Lung microvascular endothelial cell (primary cell): ENCODE data around the gene CFAP221. TPM values are rescaled to one million over a fixed set of nuclear protein-coding genes. Genes with fewer than 3 reads are reported as not detected.
A peak's percentile ranks its signal among the peaks of the same experiment; 100 is the strongest.

ENCODE experiments used
- DNase-seq, 2 donors: peaks; one replicate each; pipeline versions ENCODE4 v3.0.0 to v3.0.0-alpha.2; 2010; ENCODE audit warnings: low read depth in 2 of 2
- total RNA-seq: library from RNA; depleted of rRNA; stranded (reverse); fragments of >200 nt; gene quantifications from 2 replicates; pipeline ENCODE4 v1.2.1, GENCODE V29; 2014

CFAP221 gene
- total RNA-seq, 1 donor from 2014 or later, result not detected

- DNase-seq, result no peak
These were observed 154.0 kb downstream of the CFAP221 start for GRCh38 chr2:119698246-119698645.

- DNase-seq, result peak in 1 of 2 donors; percentile 75
These were observed 154.9 kb downstream of the CFAP221 start for GRCh38 chr2:119699016-119699606.

- DNase-seq, result no peak
These were observed 156.6 kb downstream of the CFAP221 start for GRCh38 chr2:119700866-119701265.

GRCh38 chr2:119701352-119701751, 157.1 kb downstream of the CFAP221 start:
- no peak for DNase-seq

GRCh38 chr2:119702203-119702917, 158.1 kb downstream of the CFAP221 start:
- no peak for DNase-seq

- DNase-seq, result peak; percentile 69 to 77
These were observed 158.7 kb downstream of the CFAP221 start for GRCh38 chr2:119702918-119703401.

- no peak for DNase-seq
These were observed 159.3 kb downstream of the CFAP221 start for GRCh38 chr2:119703526-119703925.

GRCh38 chr2:119704670-119705120, 160.4 kb downstream of the CFAP221 start:
- DNase-seq, result peak in 1 of 2 donors; percentile 10

GRCh38 chr2:119706221-119706620, 162.0 kb downstream of the CFAP221 start:
- DNase-seq, result peak; percentile 64 to 67

Other genes starting within 250 kb of the CFAP221 start
- 8.1 and 12.7 TPM in 2 replicates for gene C2orf76, start 177.6 kb upstream of the CFAP221 start, total RNA-seq
- 84.5 and 102 TPM in 2 replicates for gene DBI, start 177.5 kb upstream of the CFAP221 start, total RNA-seq
- gene TMEM37, start 112.6 kb upstream of the CFAP221 start, total RNA-seq, result 0.20 and 0.22 TPM in 2 replicates
- not detected in 2 replicates for gene SCTR, start 20.0 kb upstream of the CFAP221 start, total RNA-seq
- gene TMEM177, start 134.8 kb downstream of the CFAP221 start, total RNA-seq, result 6.1 and 6.2 TPM in 2 replicates
- gene PTPN4, start 215.5 kb downstream of the CFAP221 start, total RNA-seq, result 22.7 and 26.2 TPM in 2 replicates